DOHH2 (cell line): ENCODE data around the gene MESD.

Source experiments
- H3F3A ChIP-seq: fragments of 200-600 bp; sonication (generic), shearing (Covaris generic); 2 replicates; pipeline ENCODE4 v1.6.0; 2016; ENCODE audit warnings: antibody characterized with exemption, mild to moderate bottlenecking; ENCODE audit not compliant: control insufficient read depth, insufficient read depth
- H3K27ac ChIP-seq: fragments of 200-600 bp; sonication (generic); 2 replicates; pipeline ENCODE4 v1.5.1; 2014; ENCODE audit warnings: low read depth, mild to moderate bottlenecking, low read length, moderate library complexity
- H3K27me3 ChIP-seq: fragments of 200-600 bp; sonication (generic); 2 replicates; pipeline ENCODE4 v1.6.1; 2014; ENCODE audit warnings: mild to moderate bottlenecking, low read length, mixed read lengths; ENCODE audit not compliant: control insufficient read depth
- H3K36me3 ChIP-seq: fragments of 200-600 bp; sonication (generic); 2 replicates; pipeline ENCODE4 v1.6.1; 2014; ENCODE audit warnings: mild to moderate bottlenecking, low read length, moderate library complexity, mixed read lengths; ENCODE audit not compliant: control insufficient read depth
- H3K4me1 ChIP-seq: fragments of 200-600 bp; sonication (generic); 2 replicates; pipeline ENCODE4 v1.6.1; 2014; ENCODE audit warnings: mild to moderate bottlenecking, low read length, mixed read lengths; ENCODE audit not compliant: control insufficient read depth
- H3K4me2 ChIP-seq: fragments of 200-600 bp; sonication (generic); 2 replicates; pipeline ENCODE4 v1.6.0; 2014; ENCODE audit warnings: mild to moderate bottlenecking, low read length, moderate library complexity
- H3K4me3 ChIP-seq: fragments of 200-600 bp; sonication (generic); 2 replicates; pipeline ENCODE4 v1.5.1; 2014; ENCODE audit warnings: mild to moderate bottlenecking, low read length, mixed read lengths
- H3K79me2 ChIP-seq: fragments of 200-600 bp; sonication (generic); 2 replicates; pipeline ENCODE4 v1.6.1; 2014; ENCODE audit warnings: mild to moderate bottlenecking, low read length, mixed read lengths; ENCODE audit not compliant: control insufficient read depth
- H3K9me2 ChIP-seq: fragments of 200-600 bp; sonication (generic); replicated peaks from 2 replicates; pipeline ENCODE4 v1.6.1; 2014; ENCODE audit warnings: mild to moderate bottlenecking, low read length, mixed read lengths; ENCODE audit not compliant: control insufficient read depth
- H3K9me3 ChIP-seq: fragments of 200-600 bp; sonication (generic); 2 replicates; pipeline ENCODE4 v1.6.1; 2014; ENCODE audit warnings: antibody characterized with exemption, low read length, mixed read lengths; ENCODE audit not compliant: control insufficient read depth, insufficient read depth
- H4K20me1 ChIP-seq: fragments of 200-600 bp; sonication (generic); 2 replicates; pipeline ENCODE4 v1.6.0; 2014; ENCODE audit warnings: low read depth, mild to moderate bottlenecking, antibody characterized with exemption, low read length, moderate library complexity; ENCODE audit not compliant: control insufficient read depth, insufficient read depth
- CTCF ChIP-seq: fragments of 200-600 bp; sonication (generic); IDR thresholded peaks from one replicate; pipeline ENCODE4 v1.5.1; 2014; ENCODE audit warnings: antibody characterized with exemption, mild to moderate bottlenecking, low read depth, low read length; ENCODE audit not compliant: poor library complexity, severe bottlenecking
- EZH2phosphoT487 ChIP-seq: fragments of 200-600 bp; sonication (generic); IDR thresholded peaks from 2 replicates; pipeline ENCODE4 v1.6.1; 2017; ENCODE audit warnings: borderline replicate concordance, mild to moderate bottlenecking, antibody characterized with exemption, low read length, moderate library complexity, mixed read lengths

The MESD gene

GRCh38 chr15:80985981-80986380 is 3.6 kb downstream of the MESD start:
- Histone ChIP-seq H3K4me1 (peaks cover 35% of the 10 kb centered on the region), H4K20me1 (peaks cover 8% of the 10 kb centered on the region), H3K79me2 (peaks cover 76% of the 10 kb centered on the region), H3K4me2 (no peak overlapping the region), H3F3A (no peaks in the 10 kb centered on the region), H3K36me3 (peaks cover 37% of the 10 kb centered on the region), H3K9me3 (no peaks in the 10 kb centered on the region), H3K27ac (no peak overlapping the region), H3K27me3 (no peaks in the 10 kb centered on the region), H3K4me3 (no peak overlapping the region), H3K9me2 (no peaks in the 10 kb centered on the region)
- no peak for TF ChIP-seq CTCF
- no peak for TF ChIP-seq EZH2phosphoT487

- H3K9me2 ChIP-seq, result no peaks in the 10 kb centered on the region
- H3K36me3 ChIP-seq, result peaks cover 45% of the 10 kb centered on the region
- no peaks in the 10 kb centered on the region for H3K9me3 ChIP-seq
- no peaks in the 10 kb centered on the region for H3F3A ChIP-seq
- no peak for TF ChIP-seq EZH2phosphoT487
- TF ChIP-seq CTCF, result no peak
- H3K4me3 ChIP-seq, result no peak overlapping the region
- peaks cover 24% of the 10 kb centered on the region for H3K4me1 ChIP-seq
- H3K27ac ChIP-seq, result no peak overlapping the region
- H3K27me3 ChIP-seq, result no peaks in the 10 kb centered on the region
- H3K4me2 ChIP-seq, result no peak overlapping the region
- H4K20me1 ChIP-seq, result peaks cover 8% of the 10 kb centered on the region
- peaks cover 78% of the 10 kb centered on the region for H3K79me2 ChIP-seq
Observed at GRCh38 chr15:80984856-80985255, 4.8 kb downstream of the MESD start.

GRCh38 chr15:80982839-80983238 is 6.8 kb downstream of the MESD start:
- no peaks in the 10 kb centered on the region for H3K9me2 ChIP-seq
- TF ChIP-seq CTCF, result no peak
- no peak for TF ChIP-seq EZH2phosphoT487
- H3K36me3 ChIP-seq, result peaks cover 57% of the 10 kb centered on the region
- no peak overlapping the region for H3K4me2 ChIP-seq
- peaks cover 14% of the 10 kb centered on the region for H3K4me1 ChIP-seq
- H4K20me1 ChIP-seq, result peaks cover 8% of the 10 kb centered on the region
- H3K27ac ChIP-seq, result no peak overlapping the region
- no peak overlapping the region for H3K4me3 ChIP-seq
- no peaks in the 10 kb centered on the region for H3F3A ChIP-seq
- H3K27me3 ChIP-seq, result no peaks in the 10 kb centered on the region
- H3K79me2 ChIP-seq, result peaks cover 76% of the 10 kb centered on the region
- no peaks in the 10 kb centered on the region for H3K9me3 ChIP-seq

- Histone ChIP-seq H3K9me3 (no peaks in the 10 kb centered on the region), H3F3A (no peaks in the 10 kb centered on the region), H3K36me3 (peaks cover 63% of the 10 kb centered on the region), H3K4me2 (no peak overlapping the region), H3K79me2 (peaks cover 76% of the 10 kb centered on the region), H3K9me2 (no peaks in the 10 kb centered on the region), H3K4me1 (peaks cover 11% of the 10 kb centered on the region), H3K27me3 (no peaks in the 10 kb centered on the region), H3K4me3 (no peak overlapping the region), H4K20me1 (peaks cover 7% of the 10 kb centered on the region), H3K27ac (no peak overlapping the region)
- no peak for TF ChIP-seq EZH2phosphoT487
- peak; percentile 46 for TF ChIP-seq CTCF
Observed at GRCh38 chr15:80982205-80982604, 7.4 kb downstream of the MESD start.
